Sciatic nerve (tissue), 2 donors: ENCODE data around the gene CIROP. TPM values are rescaled to one million over a fixed set of nuclear protein-coding genes. Genes with fewer than 3 reads are reported as not detected.
"Not testable (repeated sequence)": the region's sequence is repeated elsewhere in the genome, so short reads cannot be mapped to it uniquely, and the experiment has no call there.

Source experiments
- ATAC-seq: fragments of 200-7000 bp; cut with Tn5 transposase; one replicate; pipeline ENCODE4 v1.9.1; 2020; ENCODE audit warnings: mild to moderate bottlenecking, moderate library complexity
- DNase-seq: peaks from one replicate; pipeline ENCODE4 v3.0.0-alpha.2; 2020; ENCODE audit warnings: low spot score
- intact Hi-C: fragments of 100-400 bp; cut with DNase I; formaldehyde crosslinking; loops from one replicate; pipeline ENCODE4 v1.14.2; 2022
- total RNA-seq: library from RNA; stranded (reverse); fragmentation: NEBNext Ultra II Directional; extraction: Animal tissue kit (Norgen Biotek cat#: 25700); gene quantifications from one replicate; pipeline ENCODE4 v1.2.1, GENCODE V29; 2021
- donor health status: DM: no; HTN: no; CAD: no.
- donor health status: DM: no; HTN: no; CAD: no.

Gene CIROP
- total RNA-seq, 1 donor from 2014 or later, result not detected

DNA sequence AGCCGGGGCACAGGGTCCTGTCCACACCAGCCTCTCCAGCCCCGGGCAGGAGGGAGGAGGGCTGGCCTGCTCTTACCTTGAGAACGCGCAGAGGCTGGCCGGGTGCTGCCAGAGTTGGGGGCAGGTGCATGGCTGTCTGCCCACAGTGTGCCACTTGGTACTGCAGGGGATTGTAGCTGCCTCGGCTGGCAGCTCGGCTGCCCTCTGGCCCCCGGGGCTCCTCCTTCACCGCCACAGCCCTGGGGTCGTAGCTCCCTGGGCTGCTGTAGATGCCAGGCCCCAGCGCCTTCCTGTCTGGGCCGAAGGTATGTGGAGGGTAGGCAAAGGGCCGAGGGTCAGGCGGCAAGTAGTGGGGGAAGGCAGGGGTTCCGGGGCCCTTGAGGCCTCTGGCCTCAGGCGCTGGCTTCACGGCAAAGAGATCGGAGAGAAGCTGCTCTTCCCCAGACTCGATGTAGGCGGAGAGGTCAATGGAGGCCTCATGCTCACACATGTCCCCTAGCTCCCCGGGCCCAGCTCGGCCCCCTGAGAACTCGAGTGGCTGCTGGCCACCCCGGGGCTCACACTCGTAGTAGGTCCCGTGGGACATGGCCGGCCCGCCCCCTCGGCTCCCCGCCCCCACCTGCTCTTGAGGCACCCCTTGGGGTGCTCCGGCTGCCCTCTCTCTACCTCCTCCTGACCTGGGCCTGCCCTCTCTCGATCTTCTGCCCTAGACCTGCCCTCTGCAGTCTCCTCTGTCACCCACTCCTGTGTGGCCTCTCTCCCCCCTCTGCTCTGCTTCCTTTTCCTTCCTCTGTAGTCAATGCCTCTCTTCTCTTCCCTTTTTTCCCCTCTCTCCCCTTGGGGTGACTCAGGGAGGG is 13.9 kb upstream of the CIROP start, which contains the start of gene CEBPE:
TSS of gene CEBPE (minus strand) at position 750 of the 857 bp plus-strand sequence. CDS start at position 586, 164 bp downstream.
- intact Hi-C loops, result no loop called here
- DNase-seq (no peak), ATAC-seq (no peak)

DNA sequence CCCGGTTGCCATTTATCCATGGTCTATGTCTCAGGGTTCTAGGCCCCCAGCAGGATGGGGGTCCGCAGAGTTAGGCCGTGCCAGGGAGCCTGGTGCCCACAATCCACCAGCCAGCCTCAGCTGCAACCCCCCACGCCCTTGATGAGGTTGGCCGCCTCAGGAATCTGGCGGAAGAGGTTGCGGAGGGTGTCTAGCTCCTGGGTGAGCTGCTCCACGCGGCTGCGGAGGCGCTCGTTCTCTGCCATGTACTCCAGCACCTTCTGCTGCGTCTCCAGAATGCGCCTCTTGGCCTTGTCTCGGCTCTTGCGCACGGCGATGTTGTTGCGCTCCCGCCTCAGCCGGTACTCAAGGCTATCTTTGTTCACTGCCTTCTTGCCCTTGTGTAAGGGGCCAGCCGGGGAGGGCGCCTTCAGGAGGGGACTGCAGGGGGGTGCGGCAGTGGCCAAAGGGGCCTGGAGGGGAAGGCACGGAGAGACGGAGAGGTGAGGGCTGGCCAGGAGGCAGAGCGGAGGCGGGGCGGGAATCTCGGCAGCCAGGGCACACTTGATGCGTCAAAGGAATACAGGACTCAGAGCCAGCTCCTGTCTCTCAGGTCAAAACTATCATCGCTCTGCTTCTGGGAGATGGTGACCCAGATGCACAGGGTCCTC is 12.7 kb upstream of the CIROP start:
- intact Hi-C loops, result no loop called here
- ATAC-seq (no peak), DNase-seq (no peak)

- ATAC-seq, result no peak
- DNase-seq, result no peak
- intact Hi-C loops, result no loop called here
Observed at GRCh38 chr14:23115918-23116317, 11.1 kb upstream of the CIROP start.

GRCh38 chr14:23115039-23115731 is 10.4 kb upstream of the CIROP start:
- ATAC-seq (peak; percentile 53), DNase-seq (no peak)
- intact Hi-C loops, result no loop called here

- DNase-seq (no peak), ATAC-seq (peak; percentile 14)
- intact Hi-C loops, result no loop called here
Observed at GRCh38 chr14:23114669-23115038, 9.9 kb upstream of the CIROP start.

DNA sequence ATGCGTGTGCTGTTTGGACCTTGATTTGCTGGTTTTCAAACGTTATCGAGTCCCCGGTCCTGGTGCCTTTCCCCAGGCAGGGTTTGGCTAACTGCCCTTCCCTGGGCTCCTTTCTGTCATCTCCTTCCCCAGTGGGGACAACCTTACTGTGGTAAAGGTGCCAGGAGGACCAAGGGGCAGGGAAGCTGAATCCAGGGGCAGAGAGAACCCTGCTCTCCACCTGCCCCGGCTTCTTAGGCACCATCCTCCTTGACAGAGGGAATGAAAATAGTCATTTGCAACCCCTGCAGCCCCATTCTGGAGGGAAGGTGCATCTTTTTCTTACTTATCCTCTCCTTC is 9.3 kb upstream of the CIROP start:
- intact Hi-C loops, result no loop called here
- DNase-seq, result no peak

DNA sequence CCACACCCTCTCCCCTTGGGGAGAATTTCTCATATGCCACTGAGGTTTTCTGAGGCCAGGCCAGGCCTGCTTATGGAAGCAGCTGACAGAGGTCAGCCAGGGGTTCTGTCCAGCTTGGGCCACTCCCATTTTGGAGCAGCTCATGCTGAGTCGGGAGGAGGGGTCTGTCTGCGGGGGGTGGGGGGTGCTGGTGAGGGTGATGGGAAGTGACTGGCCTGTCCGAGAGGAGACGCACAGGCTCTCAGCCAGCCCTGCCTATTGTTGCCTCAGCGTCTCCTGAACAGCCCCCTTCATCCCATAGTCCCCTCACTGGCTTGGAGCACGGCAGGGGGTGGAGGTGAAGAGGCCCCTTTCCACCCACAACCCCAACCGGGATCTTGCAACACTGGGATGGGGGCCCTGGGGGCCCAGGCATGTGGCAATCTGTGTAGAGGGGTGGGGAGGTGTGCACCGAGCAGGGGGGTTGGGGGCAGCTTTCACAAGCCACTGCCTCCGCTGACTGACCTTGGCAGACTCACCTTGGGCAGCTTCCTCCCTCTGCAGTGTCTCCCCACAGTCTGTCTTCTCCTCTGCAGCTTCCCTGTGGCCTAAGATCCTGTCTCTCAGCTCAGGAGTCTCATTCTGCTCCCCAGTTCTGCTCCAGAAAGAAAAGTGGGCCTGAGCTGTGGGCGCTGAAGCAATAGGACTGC is 8.8 kb upstream of the CIROP start:
- DNase-seq (no peak), ATAC-seq (no peak)

More for the DNA sequence above, 9.3 kb upstream of the CIROP start:
- no peak for ATAC-seq

GRCh38 chr14:23112359-23113178 is 7.8 kb upstream of the CIROP start:
- ATAC-seq (peak; percentile 4), DNase-seq (no peak)
- intact Hi-C loops, result no loop called here

More for the DNA sequence above, 8.8 kb upstream of the CIROP start:
- intact Hi-C loops, result no loop called here

DNA sequence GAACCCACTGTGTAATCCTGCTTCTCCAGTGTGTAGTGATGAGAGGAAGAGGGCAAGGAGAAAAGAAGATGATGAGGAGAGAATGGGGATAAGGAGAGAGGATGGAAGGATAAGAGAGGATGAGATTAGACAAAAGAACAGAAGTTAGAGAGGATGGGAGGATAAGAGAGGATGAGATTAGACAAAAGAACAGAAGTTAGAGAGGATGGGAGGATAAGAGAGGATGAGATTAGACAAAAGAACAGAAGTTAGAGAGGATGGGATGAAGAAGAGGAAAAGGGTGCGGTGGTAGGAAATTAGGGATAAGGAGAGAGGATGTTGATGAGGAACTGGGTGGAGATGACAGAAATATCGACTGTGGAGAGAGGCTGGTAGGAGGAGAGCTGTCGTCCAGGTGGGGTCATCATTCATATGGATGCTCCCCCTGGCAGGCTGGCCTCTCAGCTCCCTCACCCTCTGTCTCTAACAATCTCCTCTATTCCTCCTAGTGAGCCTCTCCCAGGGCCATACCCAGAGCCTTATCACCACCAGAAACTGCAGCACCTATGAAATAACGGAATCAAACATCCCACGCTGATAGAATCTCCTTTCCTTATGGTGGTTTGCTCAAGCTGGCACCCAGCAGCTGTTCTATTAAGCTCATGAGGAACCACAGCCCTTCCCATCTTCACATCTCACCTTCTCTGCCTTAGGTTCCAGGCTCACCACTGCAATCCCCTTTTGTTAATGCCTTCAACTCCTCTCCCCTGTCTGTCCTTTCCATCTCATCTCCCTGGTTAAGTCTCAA is 6.0 kb upstream of the CIROP start:
- DNase-seq (no peak), ATAC-seq (no peak)
- intact Hi-C loops, result no loop called here

GRCh38 chr14:23109769-23110168 is 5.0 kb upstream of the CIROP start:
- ATAC-seq (no peak), DNase-seq (no peak)
- intact Hi-C loops, result no loop called here

DNA sequence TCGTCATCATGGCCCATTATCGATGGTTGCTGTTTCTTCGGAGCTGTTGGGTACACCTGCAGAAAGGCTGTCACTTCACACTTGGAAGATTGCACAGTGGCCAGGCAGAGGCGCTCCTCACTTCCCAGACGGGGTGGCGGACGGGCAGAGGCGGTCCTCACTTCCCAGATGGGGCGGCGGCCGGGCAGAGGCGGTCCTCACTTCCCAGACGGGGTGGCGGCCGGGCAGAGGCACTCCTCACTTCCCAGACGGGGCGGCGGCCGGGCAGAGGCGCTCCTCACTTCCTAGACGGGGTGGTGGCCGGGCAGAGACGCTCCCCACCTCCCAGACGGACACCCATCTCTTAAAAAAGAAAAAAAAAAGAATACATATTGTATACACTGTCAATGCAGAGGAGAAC is 3.4 kb upstream of the CIROP start:
- DNase-seq, intact Hi-C loops, ATAC-seq: not testable (repeated sequence)

DNA sequence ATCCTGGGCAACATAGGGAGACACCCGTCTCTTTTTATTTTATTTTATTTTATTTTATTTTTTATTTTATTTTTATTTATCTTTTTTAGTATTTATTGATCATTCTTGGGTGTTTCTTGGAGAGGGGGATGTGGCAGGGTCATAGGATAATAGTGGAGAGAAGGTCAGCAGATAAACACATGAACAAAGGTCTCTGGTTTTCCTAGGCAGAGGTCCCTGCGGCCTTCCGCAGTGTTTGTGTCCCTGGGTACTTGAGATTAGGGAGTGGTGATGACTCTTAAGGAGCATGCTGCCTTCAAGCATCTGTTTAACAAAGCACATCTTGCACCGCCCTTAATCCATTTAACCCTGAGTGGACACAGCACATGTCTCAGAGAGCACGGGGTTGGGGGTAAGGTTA is 2.8 kb upstream of the CIROP start:
- DNase-seq, ATAC-seq, intact Hi-C loops: not testable (repeated sequence)

DNA sequence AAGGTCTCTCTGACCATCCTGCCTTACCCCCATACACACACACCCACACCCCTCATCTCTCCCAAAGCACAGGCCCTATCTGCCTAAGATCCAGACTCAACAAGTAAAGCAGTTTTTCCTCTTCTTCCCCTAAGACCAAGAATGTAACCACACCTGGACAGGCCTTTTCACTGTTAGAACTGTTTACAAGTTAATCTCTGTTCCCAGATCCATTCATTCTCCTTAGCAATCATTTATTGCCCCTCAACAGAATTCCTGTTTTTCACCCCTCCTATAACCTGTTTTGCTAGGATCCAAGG is 1.9 kb upstream of the CIROP start:
- ATAC-seq, result no peak
- DNase-seq, result no peak
- intact Hi-C loops, result no loop called here

DNA sequence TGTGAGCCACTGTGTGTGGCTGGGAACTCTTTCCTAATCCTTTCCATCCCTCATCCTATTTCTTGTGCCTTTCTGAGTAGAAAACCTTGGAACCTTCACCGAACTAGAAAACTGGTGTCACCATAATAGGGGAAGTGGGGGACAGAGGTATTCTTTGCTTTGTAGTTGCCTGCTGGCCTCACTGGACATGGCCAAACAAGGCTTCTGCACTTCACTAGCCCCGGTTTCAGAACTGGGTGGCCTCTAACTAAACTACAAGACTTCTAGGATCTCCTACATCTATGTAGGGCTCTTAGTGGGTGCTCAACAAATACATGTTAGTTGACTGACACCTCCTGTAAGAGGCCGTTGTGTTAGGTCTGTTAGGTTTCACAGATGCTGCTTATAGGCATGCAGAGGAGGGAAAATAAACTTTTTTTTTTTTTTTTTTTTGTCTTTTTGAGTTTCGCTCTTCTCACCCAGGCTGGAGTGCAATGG is 597 bp upstream of the CIROP start:
- DNase-seq (no peak), ATAC-seq (no peak)
- intact Hi-C loops, result no loop called here

DNA sequence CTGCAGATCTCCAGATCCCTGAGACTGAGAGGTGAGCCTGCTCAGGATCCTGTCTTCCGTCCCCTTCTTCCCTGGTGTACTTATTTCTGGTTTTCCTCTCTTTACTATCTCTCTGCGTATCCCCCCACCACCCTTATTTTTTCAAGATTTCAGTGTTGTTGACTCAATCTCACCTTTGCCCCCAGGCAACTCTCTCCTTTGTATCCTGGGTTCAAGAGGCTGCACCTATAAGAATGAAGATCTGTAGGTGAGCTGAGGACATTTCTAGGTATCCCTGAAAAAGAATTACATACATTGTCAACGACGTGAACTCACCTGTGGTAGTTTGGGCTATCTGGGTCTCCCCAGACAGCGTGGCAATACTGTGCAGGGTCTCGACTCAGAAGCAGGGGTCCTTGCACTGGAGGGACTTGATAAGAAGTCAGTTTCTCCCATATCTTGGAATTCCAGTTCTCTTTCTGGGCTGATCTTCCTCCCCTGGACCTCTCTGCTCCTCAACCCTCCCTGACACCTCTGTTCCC is 659 bp downstream of the CIROP start:
- no peak for ATAC-seq
- intact Hi-C loops, result no loop called here
- no peak for DNase-seq

- intact Hi-C loops, result no loop called here
- no peak for ATAC-seq
- no peak for DNase-seq
Observed at GRCh38 chr14:23103581-23103980, 1.2 kb downstream of the CIROP start.

GRCh38 chr14:23102801-23103200 is 2.0 kb downstream of the CIROP start:
- intact Hi-C loops, result no loop called here

More at GRCh38 chr14:23102801-23103200, 2.0 kb downstream of the CIROP start:
- DNase-seq (no peak), ATAC-seq (no peak)
